Fibroblast of villous mesenchyme (primary cell): ENCODE results near the gene TRIM8. TPM values are rescaled to one million over a fixed set of nuclear protein-coding genes. Genes with fewer than 3 reads are reported as not detected.
"Not testable (repeated sequence)": the region's sequence is repeated elsewhere in the genome, so short reads cannot be mapped to it uniquely, and the experiment has no call there.

Experiments used
- DNase-seq: peaks from one replicate; pipeline ENCODE4 v3.0.0-alpha.2; 2010; ENCODE audit warnings: low read depth
- H3K4me3 ChIP-seq: 2 replicates; pipeline ENCODE4 v1.5.1; 2011; ENCODE audit warnings: low read depth, mild to moderate bottlenecking, low read length
- total RNA-seq: library from RNA; depleted of rRNA; stranded (reverse); fragments of >200 nt; gene quantifications from 2 replicates; pipeline ENCODE4 v1.2.3, GENCODE V29; 2012
- TF ChIP-seq, protein P1 (sequence below): IDR thresholded peaks from 2 replicates; pipeline ENCODE4 v1.5.1; 2012; ENCODE audit warnings: low read depth, mild to moderate bottlenecking, low read length; ENCODE audit not compliant: insufficient read depth

Gene TRIM8
- total RNA-seq, 1 donor = 116 TPM

- H3K4me3 ChIP-seq = no peak overlapping the region
- DNase-seq = peak; percentile 87
- TF ChIP-seq, protein P1, sequence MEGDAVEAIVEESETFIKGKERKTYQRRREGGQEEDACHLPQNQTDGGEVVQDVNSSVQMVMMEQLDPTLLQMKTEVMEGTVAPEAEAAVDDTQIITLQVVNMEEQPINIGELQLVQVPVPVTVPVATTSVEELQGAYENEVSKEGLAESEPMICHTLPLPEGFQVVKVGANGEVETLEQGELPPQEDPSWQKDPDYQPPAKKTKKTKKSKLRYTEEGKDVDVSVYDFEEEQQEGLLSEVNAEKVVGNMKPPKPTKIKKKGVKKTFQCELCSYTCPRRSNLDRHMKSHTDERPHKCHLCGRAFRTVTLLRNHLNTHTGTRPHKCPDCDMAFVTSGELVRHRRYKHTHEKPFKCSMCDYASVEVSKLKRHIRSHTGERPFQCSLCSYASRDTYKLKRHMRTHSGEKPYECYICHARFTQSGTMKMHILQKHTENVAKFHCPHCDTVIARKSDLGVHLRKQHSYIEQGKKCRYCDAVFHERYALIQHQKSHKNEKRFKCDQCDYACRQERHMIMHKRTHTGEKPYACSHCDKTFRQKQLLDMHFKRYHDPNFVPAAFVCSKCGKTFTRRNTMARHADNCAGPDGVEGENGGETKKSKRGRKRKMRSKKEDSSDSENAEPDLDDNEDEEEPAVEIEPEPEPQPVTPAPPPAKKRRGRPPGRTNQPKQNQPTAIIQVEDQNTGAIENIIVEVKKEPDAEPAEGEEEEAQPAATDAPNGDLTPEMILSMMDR = no peak
Observed at GRCh38 chr10:102660888-102661657, 16.8 kb downstream of the TRIM8 start.

GRCh38 chr10:102661658-102662028 lies 17.4 kb downstream of the TRIM8 start:
- DNase-seq = no peak
- H3K4me3 ChIP-seq = no peak overlapping the region
- TF ChIP-seq, protein P1 = no peak

- no peak overlapping the region for H3K4me3 ChIP-seq
- TF ChIP-seq, protein P1 = no peak
- DNase-seq = no peak
Observed at GRCh38 chr10:102665904-102666509, 21.7 kb downstream of the TRIM8 start.

- DNase-seq = not testable (repeated sequence)
Observed at GRCh38 chr10:102667411-102667810, 23.1 kb downstream of the TRIM8 start.

GRCh38 chr10:102668326-102669107 lies 24.2 kb downstream of the TRIM8 start:
- no peak overlapping the region for H3K4me3 ChIP-seq
- TF ChIP-seq, protein P1 = no peak
- no peak for DNase-seq

More at GRCh38 chr10:102667411-102667810, 23.1 kb downstream of the TRIM8 start:
- H3K4me3 ChIP-seq = not testable (repeated sequence)

DNA sequence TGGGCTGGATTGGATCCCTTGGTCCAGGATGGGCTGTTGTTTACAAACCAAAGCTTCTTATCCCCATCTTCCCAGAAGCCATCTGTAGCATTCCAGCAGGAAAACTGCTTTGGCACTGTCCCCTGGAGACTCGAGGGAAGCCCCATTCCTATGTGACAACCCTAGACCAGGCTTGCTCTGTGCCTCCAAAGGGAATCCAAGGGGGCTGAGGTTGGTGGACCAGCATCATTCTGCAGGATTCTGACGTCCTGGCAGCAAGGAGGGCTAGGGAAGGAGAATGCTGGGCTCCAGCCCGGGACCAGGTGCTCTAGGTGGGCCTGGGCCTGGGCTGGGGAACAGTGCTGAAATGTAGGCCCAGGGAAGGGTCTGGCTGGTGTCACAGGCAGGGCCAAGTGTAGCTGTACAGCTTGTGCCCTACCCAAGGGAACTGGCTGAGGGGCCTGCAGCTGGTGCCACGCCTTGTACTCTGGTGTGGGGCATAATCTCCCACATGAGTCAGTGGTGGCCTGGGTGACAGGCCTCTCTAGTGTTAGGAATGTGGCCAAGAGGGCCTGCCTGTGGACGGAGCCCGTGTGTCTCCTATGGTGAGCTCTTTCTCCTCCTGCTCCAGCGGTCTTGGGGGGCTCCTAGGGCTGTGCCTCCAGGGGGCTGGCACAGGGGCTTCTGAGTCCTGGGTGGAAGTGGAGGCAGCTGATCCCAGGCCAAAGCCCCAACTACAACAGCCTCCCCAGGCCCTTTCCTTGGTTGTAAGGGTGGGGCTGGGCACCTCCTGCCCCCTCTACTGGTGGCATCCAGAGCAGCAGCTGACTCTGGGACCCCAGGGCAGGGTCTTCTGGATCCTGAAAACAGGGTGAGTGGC lies 25.2 kb downstream of the TRIM8 start:
- DNase-seq = peak; percentile 59
- H3K4me3 ChIP-seq = no peak overlapping the region
- TF ChIP-seq, protein P1 = peak; percentile 50
